ENCODE measurements around the gene OTUD7B. TPM values are rescaled to one million over a fixed set of nuclear protein-coding genes. Genes with fewer than 3 reads are reported as not detected.

Gene OTUD7B
- total and polyA plus RNA-seq, 9 of the 15 experiments (the other 6 are each of a cell fraction or from before 2014, with no cell fraction given), result 0.96 to 18.8 (median 7.4) TPM

DNA sequence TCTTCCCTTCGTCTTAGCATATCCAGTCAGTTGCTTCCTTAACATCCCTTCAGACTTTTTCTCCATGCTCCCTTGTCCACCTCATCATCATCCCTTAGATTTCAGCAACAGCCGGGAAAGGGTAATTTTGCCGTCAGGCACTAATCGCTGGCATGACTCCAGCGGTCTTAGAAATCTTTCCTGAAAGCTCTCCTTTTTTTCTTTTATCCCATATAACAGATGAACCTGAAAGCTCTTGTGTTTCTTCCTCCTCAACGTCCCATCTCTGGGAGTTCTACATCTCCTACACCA lies 121.6 kb downstream of the OTUD7B start:
- DNase-seq (ENCODE audit: extremely low read depth in 1 of 4, low spot score in 3 of 4), result peak in 1 of 4 experiments; percentile 50
- Histone ChIP-seq H3K9me3 (replicated peaks; ENCODE audit: control insufficient read depth, insufficient read depth, low read depth, low read length) (no peaks in the 10 kb centered on the region), H4K20me1 (replicated peaks; ENCODE audit: control insufficient read depth, insufficient read depth, low read length) (peaks cover 19% of the 10 kb centered on the region), H3K79me2 (ENCODE audit: control insufficient read depth, insufficient read depth, low read length) (peaks cover 27% of the 10 kb centered on the region), H3K4me3 (peak overlapping the region; percentile 64), H3K27me3 (ENCODE audit: control insufficient read depth in 2 of 2, insufficient read depth in 2 of 2, low read length in 2 of 2) (no peaks in the 10 kb centered on the region), H2AFZ (ENCODE audit: low read depth, low read length) (peak overlapping the region; percentile 95), H3K9ac (ENCODE audit: insufficient read depth in 1 of 2, low read depth in 2 of 2, low read length in 2 of 2) (peak overlapping the region; percentile 86 to 95; a peak in 3 of 4 replicates), H3K9me1 (ENCODE audit: control insufficient read depth, insufficient read depth, low read length) (no peaks in the 10 kb centered on the region), H3K4me1 (replicated peaks in 1 of 2; ENCODE audit: control insufficient read depth in 2 of 2, insufficient read depth in 2 of 2, low read length in 2 of 2) (peaks cover 8 to 17% of the 10 kb centered on the region in 2 experiments), H3K4me2 (ENCODE audit: insufficient read depth, low read length) (peak overlapping the region; percentile 99), H3K36me3 (ENCODE audit: control insufficient read depth, insufficient read depth, low read length) (peaks cover 5% of the 10 kb centered on the region; the same call in 1 of the 3 replicates), H3K27ac (ENCODE audit: extremely low read depth, low read depth, low read length) (peak overlapping the region; percentile 98)
- no peak for FAIRE-seq
- ATAC-seq, result no peak
- WGBS (ENCODE audit: insufficient coverage, low coverage, missing lambda C conversion rate), result 0% methylated on average over 6 of the region's 6 CpGs
- no TSS peak for BruUV-seq (replicated peaks)
- CTCF ChIA-PET (ENCODE audit: low intra/inter-chr PET ratio), result interaction anchor here (1.3 to 1.9 kb wide), 2 partner anchors 53 to 298 kb away, joined by 4 to 8 read pairs; no protein-coding TSS in a partner anchor
- intact Hi-C loops (cut with micrococcal nuclease) (loop anchor here (1.0 to 2.0 kb wide), 3 partner anchors 38 to 162 kb away; partner anchors contain the start of gene SF3B4), in situ Hi-C loops (cut with MboI) (loop anchor here (5.0 kb wide), 1 partner anchor 47 kb away; a partner anchor contains a TSS)
- POLR2A ChIA-PET, result interaction anchor here (0.7 to 5.9 kb wide), 19 partner anchors 8 to 411 kb away, joined by 3 to 71 read pairs (median 19); partner anchors contain the start of genes MTMR11, OTUD7B, SF3B4 and VPS45
- TF ChIP-seq DACH1 (IDR thresholded peaks at IDR 0.05; ENCODE audit: partially characterized antibody) (no peak), ZKSCAN3 (CRISPR knock-in tag; IDR thresholded peaks at IDR 0.05) (no peak), ZKSCAN1 (IDR thresholded peaks at IDR 0.05; ENCODE audit: low read depth, low read length) (no peak), BCOR (IDR thresholded peaks at IDR 0.05) (no peak), FOXJ3 (CRISPR knock-in tag; IDR thresholded peaks at IDR 0.05) (no peak), TCF7L2 (IDR thresholded peaks at IDR 0.05; ENCODE audit: low read depth, low read length) (no peak), SRF (CRISPR knock-in tag; IDR thresholded peaks at IDR 0.05) (no peak), SPI1 (IDR thresholded peaks at IDR 0.05; ENCODE audit: borderline replicate concordance, low read depth, low read length) (no peak), EHMT2 (IDR thresholded peaks at IDR 0.05) (0 out of 2 replicates have a peak, but pooled peaks have one; percentile 2), SMARCA5 (IDR thresholded peaks at IDR 0.05) (0 out of 2 replicates have a peak, but pooled peaks have one; percentile 5), MIER1 (IDR thresholded peaks at IDR 0.05; ENCODE audit: low read depth) (0 out of 2 replicates have a peak, but pooled peaks have one; percentile 6), CBFA2T2 (conservative IDR thresholded peaks at IDR 0.05) (no peak), ZNF445 (CRISPR knock-in tag; IDR thresholded peaks at IDR 0.05; ENCODE audit: low read depth) (no peak), SMC3 (conservative IDR thresholded peaks at IDR 0.05; ENCODE audit: insufficient read depth, low read depth, low read length) (no peak)
- TF ChIP-seq, protein P1, sequence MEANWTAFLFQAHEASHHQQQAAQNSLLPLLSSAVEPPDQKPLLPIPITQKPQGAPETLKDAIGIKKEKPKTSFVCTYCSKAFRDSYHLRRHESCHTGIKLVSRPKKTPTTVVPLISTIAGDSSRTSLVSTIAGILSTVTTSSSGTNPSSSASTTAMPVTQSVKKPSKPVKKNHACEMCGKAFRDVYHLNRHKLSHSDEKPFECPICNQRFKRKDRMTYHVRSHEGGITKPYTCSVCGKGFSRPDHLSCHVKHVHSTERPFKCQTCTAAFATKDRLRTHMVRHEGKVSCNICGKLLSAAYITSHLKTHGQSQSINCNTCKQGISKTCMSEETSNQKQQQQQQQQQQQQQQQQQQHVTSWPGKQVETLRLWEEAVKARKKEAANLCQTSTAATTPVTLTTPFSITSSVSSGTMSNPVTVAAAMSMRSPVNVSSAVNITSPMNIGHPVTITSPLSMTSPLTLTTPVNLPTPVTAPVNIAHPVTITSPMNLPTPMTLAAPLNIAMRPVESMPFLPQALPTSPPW (CRISPR knock-in tag; IDR thresholded peaks at IDR 0.05), result no peak
- TF ChIP-seq, protein P2, sequence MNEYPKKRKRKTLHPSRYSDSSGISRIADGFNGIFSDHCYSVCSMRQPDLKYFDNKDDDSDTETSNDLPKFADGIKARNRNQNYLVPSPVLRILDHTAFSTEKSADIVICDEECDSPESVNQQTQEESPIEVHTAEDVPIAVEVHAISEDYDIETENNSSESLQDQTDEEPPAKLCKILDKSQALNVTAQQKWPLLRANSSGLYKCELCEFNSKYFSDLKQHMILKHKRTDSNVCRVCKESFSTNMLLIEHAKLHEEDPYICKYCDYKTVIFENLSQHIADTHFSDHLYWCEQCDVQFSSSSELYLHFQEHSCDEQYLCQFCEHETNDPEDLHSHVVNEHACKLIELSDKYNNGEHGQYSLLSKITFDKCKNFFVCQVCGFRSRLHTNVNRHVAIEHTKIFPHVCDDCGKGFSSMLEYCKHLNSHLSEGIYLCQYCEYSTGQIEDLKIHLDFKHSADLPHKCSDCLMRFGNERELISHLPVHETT (CRISPR knock-in tag; conservative IDR thresholded peaks at IDR 0.05 in 1 of 2, IDR thresholded peaks at IDR 0.05 in 1 of 2), result no peak
- TF ChIP-seq, protein P3, sequence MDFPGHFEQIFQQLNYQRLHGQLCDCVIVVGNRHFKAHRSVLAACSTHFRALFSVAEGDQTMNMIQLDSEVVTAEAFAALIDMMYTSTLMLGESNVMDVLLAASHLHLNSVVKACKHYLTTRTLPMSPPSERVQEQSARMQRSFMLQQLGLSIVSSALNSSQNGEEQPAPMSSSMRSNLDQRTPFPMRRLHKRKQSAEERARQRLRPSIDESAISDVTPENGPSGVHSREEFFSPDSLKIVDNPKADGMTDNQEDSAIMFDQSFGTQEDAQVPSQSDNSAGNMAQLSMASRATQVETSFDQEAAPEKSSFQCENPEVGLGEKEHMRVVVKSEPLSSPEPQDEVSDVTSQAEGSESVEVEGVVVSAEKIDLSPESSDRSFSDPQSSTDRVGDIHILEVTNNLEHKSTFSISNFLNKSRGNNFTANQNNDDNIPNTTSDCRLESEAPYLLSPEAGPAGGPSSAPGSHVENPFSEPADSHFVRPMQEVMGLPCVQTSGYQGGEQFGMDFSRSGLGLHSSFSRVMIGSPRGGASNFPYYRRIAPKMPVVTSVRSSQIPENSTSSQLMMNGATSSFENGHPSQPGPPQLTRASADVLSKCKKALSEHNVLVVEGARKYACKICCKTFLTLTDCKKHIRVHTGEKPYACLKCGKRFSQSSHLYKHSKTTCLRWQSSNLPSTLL (IDR thresholded peaks at IDR 0.05), result peak; percentile 28; the same call in 1 of the 2 replicates
- TF ChIP-seq, protein P4, sequence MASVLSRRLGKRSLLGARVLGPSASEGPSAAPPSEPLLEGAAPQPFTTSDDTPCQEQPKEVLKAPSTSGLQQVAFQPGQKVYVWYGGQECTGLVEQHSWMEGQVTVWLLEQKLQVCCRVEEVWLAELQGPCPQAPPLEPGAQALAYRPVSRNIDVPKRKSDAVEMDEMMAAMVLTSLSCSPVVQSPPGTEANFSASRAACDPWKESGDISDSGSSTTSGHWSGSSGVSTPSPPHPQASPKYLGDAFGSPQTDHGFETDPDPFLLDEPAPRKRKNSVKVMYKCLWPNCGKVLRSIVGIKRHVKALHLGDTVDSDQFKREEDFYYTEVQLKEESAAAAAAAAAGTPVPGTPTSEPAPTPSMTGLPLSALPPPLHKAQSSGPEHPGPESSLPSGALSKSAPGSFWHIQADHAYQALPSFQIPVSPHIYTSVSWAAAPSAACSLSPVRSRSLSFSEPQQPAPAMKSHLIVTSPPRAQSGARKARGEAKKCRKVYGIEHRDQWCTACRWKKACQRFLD (CRISPR knock-in tag; IDR thresholded peaks at IDR 0.05), result no peak

All from K562 (cell line).